Measurements from ENCODE around the gene KIRREL3.

- TF ChIP-seq POLR2A (IDR thresholded peaks at IDR 0.05) (no peak), CTCF (IDR thresholded peaks at IDR 0.05) (no peak)
Observed at GRCh38 chr11:127049486-127049885, 48.9 kb upstream of the KIRREL3 start.

Measured in testis (tissue), 2 donors.